Fibroblast of skin of right biceps (primary cell): ENCODE measurements around the gene TATDN2.
A peak's percentile ranks its signal among the peaks of the same experiment; 100 is the strongest.
"Not testable (repeated sequence)": the region's sequence is repeated elsewhere in the genome, so short reads cannot be mapped to it uniquely, and the experiment has no call there.

Experiments
- DNase-seq: peaks from one replicate; pipeline ENCODE4 v3.0.0-alpha.2; 2013

TATDN2 gene

GRCh38 chr3:10272476-10272875 is 24.2 kb downstream of the TATDN2 start:
- not testable (repeated sequence) for DNase-seq

- no peak for DNase-seq
These were observed 24.7 kb downstream of the TATDN2 start for GRCh38 chr3:10272977-10273376.

DNA sequence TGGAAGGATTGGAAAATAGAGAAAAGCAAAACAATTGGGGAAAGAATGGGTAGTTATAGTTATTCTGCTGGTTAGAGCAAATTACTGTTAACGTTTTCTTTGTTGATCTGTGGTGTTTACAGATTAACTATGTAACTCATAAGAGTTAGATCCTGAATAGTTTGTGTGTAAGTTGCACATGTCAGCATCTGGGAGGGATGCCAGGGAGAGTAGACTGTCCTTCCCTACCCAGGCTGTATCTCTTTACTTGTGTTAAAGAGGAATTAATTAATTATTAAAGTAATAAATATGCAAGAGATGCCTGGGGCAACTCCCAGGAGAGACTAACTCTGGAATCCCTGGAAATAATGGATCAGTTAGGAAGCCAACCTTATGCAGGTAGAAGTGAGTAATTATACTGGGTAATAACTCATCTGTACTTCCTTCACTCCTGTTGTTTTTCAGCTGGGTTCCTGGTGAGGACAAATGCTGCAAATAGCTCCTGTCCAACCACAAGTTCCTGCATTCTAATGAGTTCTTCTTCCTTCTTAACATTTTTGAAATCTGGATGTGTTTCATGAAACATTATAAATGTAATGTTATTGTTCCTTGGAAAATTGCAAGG is 25.5 kb downstream of the TATDN2 start:
- no peak for DNase-seq

- no peak for DNase-seq
These were observed 26.3 kb downstream of the TATDN2 start for GRCh38 chr3:10274601-10275000.

- no peak for DNase-seq
These were observed 28.9 kb downstream of the TATDN2 start for GRCh38 chr3:10277115-10277625.

GRCh38 chr3:10278501-10278900 is 30.2 kb downstream of the TATDN2 start:
- DNase-seq: no peak

DNA sequence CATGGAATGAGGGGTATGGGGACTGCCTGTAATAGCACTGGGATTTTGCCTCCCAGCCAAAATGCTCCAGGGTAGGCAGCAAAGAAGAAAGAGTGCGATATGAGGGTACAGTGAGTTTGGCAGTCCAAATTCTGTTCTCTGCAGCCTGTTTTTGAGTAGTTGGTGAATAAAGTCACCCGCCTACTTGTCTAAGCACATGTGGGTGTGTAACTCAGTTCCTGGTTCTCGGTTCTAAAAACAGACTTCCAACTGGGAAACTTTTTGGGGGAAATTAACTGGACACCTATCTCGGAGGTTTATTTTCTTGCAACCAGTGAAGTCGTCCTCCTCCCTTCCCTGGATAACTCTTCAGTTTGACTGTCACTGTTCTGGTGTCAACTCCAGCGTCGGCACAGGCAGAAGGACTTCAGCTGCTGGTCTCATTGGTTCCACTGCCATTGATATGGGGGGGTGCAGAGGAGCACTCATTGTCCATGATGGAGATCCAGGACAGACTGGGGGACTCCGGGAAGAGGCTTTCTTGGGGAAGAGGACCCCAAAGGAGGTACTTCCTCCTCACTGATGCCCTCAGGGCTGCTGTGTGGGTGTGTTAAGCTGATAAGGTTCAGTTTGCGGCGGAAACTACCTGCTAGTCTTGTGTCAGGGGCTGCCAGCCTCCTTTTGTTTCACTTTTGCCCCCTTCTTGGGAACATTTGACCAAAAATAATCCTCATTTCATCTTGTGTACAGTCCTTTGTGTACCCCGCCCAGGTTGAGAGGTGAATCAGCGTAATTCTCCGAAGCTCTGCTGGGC is 31.3 kb downstream of the TATDN2 start:
- no peak for DNase-seq

DNA sequence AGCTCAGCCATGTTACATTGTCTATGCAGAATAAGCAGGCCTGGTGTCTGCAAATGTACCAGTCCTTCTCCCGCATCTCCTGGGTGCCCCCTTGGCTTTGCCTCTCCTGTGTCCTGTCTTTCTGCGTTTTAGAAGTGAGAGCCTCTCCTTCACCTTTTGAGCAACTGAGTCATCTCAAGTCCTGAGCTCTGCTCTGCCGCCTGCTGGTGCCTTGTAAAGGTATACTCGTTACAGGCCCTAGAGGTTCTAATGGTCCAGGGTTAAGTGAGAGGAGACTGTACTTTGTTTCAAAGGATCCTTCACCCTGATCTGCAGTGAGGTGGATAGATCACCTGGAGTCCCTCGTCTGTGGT is 31.9 kb downstream of the TATDN2 start:
- no peak for DNase-seq

DNA sequence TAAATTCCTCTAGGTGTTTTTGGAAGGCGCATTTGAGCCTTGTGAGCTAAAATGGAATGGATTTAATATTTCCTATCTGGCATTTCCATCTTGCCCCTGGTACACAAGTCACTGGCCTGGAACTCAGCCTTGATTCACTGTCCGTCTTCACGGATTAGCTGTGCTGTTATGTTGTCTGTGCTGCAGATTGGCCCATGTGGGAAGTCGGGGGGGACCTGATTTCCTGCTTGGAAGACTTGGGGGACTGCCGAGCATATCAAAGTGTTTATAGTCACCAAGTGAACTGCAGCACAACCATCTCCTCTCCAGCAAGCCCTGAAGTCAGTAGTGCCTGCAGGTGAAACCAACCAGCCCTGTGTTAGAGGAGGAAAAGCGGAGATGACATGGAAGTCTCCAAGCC is 32.3 kb downstream of the TATDN2 start:
- DNase-seq: no peak

GRCh38 chr3:10281951-10282350 is 33.7 kb downstream of the TATDN2 start:
- DNase-seq: peak; percentile 46

GRCh38 chr3:10283638-10284037 is 35.4 kb downstream of the TATDN2 start:
- no peak for DNase-seq

DNA sequence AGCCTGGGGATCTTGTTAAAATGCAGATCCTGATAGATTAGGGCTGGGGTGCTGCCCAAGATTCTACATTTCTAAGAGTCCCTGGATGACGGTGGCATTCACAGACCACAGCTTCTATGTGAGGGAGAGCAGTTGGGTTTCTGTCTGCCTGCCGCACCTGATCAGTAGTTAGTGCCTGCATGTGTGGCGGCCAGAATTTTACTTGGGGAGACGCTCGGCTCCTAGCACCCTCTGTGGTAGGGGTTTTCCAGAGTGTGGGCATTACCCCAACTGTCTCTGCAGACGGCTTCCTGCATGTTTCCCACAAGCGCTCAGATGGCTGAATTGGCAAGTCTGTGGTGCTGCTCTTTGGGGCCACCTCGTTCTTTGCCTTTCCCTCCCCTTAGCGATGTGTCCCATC is 36.2 kb downstream of the TATDN2 start:
- DNase-seq: no peak

DNA sequence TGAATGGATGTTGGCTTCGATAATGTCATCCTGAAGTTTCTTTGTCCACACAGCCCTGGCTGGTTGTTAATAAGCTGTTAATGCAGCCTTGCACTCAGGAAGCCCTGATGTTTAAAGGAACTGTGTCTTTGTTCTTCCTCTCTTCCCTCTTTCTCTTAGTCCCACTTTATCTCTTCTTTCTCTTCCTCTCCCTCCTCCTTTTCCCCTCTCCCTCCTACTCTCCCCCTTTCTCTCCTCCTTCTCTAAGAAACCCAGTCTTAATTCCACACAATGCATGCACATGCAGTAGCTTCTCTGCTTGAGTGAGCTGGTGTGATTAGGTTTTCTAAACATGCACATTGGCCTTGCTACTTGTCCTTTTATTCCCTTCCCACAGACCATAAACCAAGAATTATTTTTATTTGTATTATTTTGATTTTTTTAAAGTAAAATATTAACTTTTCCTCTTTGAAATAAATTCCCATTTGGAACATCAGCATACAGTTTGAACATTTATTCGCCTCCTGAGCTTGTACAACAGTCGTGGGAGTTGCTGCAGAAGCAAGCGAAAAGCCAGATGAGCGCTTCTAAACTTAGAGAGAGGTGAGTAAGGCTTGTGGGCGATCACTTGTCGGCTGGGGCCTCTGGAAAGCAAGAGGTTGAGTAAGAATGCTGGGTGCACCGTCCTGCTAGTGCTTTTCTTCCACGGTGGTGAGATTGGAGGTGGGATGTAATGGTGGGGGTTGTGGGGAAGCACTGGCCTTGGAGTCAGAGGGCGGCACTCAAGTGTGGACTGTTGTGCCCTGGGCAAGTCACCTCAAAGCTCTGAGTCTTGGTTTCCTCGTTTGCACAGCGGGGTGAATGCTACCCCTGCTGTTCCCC is 37.2 kb downstream of the TATDN2 start:
- DNase-seq: no peak

GRCh38 chr3:10286133-10286524 is 37.9 kb downstream of the TATDN2 start:
- DNase-seq: no peak

DNA sequence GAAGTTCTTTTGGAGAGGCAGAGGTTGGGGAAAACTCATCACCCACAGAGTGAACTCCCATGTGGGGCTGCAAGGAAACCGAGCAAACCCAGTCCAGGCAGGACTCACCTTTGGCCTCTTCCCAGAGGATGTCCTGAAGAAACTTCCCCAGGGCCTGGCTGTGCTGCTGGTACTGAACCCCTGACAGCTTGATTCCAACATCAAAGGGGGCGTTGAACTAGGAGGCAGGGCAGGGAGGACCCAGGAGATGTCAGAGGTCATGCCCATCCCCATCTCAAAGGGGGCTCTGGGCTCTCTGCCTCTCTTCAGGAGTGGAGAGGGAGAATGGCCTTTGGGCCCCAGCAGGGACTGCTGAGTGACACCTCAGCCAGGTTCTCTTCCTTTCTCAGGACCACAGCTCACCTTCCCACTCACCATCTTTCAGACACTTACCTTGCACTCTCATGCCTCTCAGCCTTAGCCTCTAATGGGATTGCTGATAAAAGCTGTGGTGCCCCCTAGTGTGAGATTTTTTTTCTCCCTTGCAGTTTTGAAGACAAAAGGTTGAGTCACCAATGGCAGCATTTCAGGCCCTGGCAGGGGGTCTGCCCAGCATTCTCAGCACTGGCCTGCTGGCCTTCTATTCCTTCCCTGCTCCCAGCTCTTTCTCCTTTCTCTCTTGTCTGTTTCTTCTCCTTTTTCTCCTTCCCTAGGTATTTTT is 38.5 kb downstream of the TATDN2 start:
- peak; percentile 88 for DNase-seq

- no peak for DNase-seq
These were observed 39.8 kb downstream of the TATDN2 start for GRCh38 chr3:10287936-10288574.

DNA sequence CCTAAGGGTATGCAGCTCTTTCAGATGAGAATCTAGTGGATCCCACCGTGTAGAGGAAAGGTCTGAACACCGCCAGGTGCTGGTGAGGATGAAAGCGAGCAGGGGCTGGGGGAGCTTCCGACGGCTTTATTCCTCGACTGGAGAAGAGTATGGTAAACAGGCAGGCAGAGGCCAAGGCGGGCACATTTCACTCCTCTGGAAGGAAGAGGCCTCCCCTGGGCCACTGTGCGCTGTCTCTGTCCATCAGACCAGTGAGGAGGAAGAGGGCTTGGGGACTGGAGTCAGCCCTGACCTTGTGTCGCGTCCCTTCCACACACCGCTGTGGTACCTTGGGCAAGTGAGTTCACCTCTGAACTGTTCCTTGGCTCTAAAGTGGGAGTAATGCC is 40.3 kb downstream of the TATDN2 start:
- DNase-seq: no peak

DNA sequence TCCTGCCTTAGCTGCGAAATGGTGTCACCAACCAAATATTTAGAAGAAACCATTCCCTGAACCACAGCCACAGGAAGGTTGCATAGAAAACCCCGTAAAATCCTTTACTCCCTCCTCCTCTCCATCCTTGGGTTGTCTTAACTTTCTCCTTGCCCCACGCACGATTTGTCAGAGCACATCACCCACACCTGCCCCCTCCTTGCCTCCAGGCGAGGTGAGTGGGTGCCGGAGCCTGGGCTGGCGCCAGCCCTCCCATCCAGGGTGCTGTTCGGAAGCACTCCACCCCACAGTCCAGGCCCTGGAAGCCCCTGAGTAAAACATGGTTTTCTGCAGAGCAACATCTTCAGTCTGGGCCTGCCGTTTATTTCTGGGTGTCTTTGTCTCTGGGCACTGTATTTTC is 40.8 kb downstream of the TATDN2 start:
- no peak for DNase-seq

- no peak for DNase-seq
These were observed 41.6 kb downstream of the TATDN2 start for GRCh38 chr3:10289787-10290355.

DNA sequence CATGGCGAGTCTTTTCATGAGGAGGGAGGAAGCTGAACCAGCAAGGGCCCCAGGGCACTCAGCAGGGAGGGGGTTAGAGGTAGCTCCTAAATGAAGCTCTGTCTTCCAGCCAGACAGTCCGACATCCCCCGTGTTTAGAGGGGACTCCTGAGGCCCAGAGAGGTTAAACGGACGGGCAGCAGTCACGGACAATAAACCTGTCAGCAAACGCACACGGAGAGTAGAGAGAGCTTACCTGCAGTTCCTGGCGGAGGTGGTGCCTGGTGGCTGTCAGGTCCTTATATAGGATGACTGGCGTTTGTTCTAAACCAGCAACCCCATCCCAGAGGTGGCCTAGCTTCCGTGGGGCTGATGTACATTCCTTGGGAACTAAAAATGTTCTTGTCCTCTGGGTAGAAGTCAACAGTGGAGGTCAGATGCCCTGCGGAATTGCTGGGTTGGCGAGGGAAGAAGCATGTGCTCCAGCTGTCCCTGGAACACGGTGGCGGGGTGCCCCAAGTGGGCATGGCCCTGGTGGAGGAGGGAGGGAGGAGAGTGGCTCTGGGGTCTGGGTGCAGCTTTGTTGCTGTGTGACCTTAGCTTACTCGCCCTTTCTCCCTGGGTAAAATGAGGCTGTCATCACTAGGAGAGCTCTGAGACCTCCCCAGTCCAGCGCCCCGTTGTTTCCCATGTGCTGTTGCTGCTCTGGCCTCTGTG is 42.4 kb downstream of the TATDN2 start:
- no peak for DNase-seq

- DNase-seq: no peak
These were observed 43.4 kb downstream of the TATDN2 start for GRCh38 chr3:10291641-10292040.
